Loucy (cell line): ENCODE data around the gene DIMT1.

Experiments
- H2AFZ ChIP-seq: fragments of 200-600 bp; sonication (generic); 2 replicates; pipeline ENCODE4 v1.6.0; 2016; ENCODE audit warnings: antibody characterized with exemption, mild to moderate bottlenecking, low read length, moderate library complexity
- H3F3A ChIP-seq: fragments of 200-600 bp; 2 replicates; pipeline ENCODE4 v1.6.0; 2016; ENCODE audit warnings: antibody characterized with exemption, low read depth, mild to moderate bottlenecking
- H3K27me3 ChIP-seq: fragments of 200-600 bp; sonication (generic); 2 replicates; pipeline ENCODE4 v1.6.1; 2014; ENCODE audit warnings: low read length, mild to moderate bottlenecking; ENCODE audit not compliant: insufficient read depth, poor library complexity, severe bottlenecking
- H3K36me3 ChIP-seq: fragments of 200-600 bp; sonication (generic); 2 replicates; pipeline ENCODE4 v1.6.1; 2016; ENCODE audit warnings: low read length; ENCODE audit not compliant: insufficient read depth
- H3K4me1 ChIP-seq: fragments of 200-600 bp; sonication (generic); 2 replicates; pipeline ENCODE4 v1.5.1; 2014; ENCODE audit warnings: low read length, mild to moderate bottlenecking; ENCODE audit not compliant: insufficient read depth, poor library complexity, severe bottlenecking
- H3K4me2 ChIP-seq: fragments of 200-600 bp; sonication (generic); 2 replicates; pipeline ENCODE4 v1.6.0; 2014; ENCODE audit warnings: antibody characterized with exemption, low read length, low read depth, mild to moderate bottlenecking; ENCODE audit not compliant: poor library complexity, severe bottlenecking
- H3K4me3 ChIP-seq: fragments of 200-600 bp; sonication (generic); 2 replicates; pipeline ENCODE4 v1.5.1; 2014; ENCODE audit warnings: low read length, mild to moderate bottlenecking, mixed read lengths; ENCODE audit not compliant: poor library complexity, severe bottlenecking
- H3K79me2 ChIP-seq: fragments of 200-600 bp; sonication (generic); 2 replicates; pipeline ENCODE4 v1.6.1; 2014; ENCODE audit warnings: low read length; ENCODE audit not compliant: insufficient read depth
- H3K9ac ChIP-seq: fragments of 200-600 bp; sonication (generic); 2 replicates; pipeline ENCODE4 v1.6.0; 2014; ENCODE audit warnings: mild to moderate bottlenecking, low read depth, low read length, moderate library complexity; ENCODE audit not compliant: poor library complexity, severe bottlenecking
- H3K9me2 ChIP-seq: fragments of 200-600 bp; sonication (generic); replicated peaks from 2 replicates; pipeline ENCODE4 v1.6.1; 2016; ENCODE audit warnings: low read depth, low read length, mixed read lengths
- H3K9me3 ChIP-seq: fragments of 200-600 bp; sonication (generic); 2 replicates; pipeline ENCODE4 v1.6.1; 2014; ENCODE audit warnings: mild to moderate bottlenecking, antibody characterized with exemption, low read length, low read depth; ENCODE audit not compliant: insufficient read depth
- H4K20me1 ChIP-seq: fragments of 200-600 bp; sonication (generic); 2 replicates; pipeline ENCODE4 v1.6.0; 2014; ENCODE audit warnings: antibody characterized with exemption, low read length, mild to moderate bottlenecking; ENCODE audit not compliant: insufficient read depth, poor library complexity, severe bottlenecking
- EZH2phosphoT487 ChIP-seq: fragments of 200-600 bp; IDR thresholded peaks from 2 replicates; pipeline ENCODE4 v1.6.1; 2018; ENCODE audit warnings: antibody characterized with exemption, mild to moderate bottlenecking, moderate library complexity, borderline replicate concordance
- TF ChIP-seq, protein P1 (sequence below): fragments of 200-600 bp; sonication (generic); conservative IDR thresholded peaks from 2 replicates; pipeline ENCODE4 v1.5.1; 2014; ENCODE audit warnings: mild to moderate bottlenecking, antibody characterized with exemption, low read length

Gene DIMT1

DNA sequence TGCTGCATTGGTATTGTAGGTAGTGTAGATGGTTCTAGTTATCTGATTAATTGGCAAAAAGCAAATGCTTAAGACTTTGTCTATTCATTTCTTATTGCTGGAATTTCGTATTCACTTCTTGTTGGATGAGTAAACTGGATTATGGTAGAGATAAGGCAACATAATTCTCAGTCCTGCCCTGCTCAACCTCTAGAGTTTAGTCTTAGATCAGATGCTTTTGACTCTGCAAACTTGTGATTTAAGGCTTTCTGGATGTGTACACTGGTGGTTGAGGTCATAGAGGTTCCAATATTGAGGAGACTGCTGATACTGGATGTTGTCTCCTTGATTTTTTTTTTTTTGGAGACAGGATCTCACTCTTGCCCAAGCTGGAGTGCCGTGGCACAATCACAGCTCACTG lies 62.7 kb downstream of the DIMT1 start:
- H4K20me1 ChIP-seq = peaks cover 81% of the 10 kb centered on the region
- H3K36me3 ChIP-seq = no peaks in the 10 kb centered on the region
- no peak overlapping the region for H3K9ac ChIP-seq
- no peaks in the 10 kb centered on the region for H3K27me3 ChIP-seq
- 0 out of 2 replicates have a peak, but pooled peaks cover 6% of the 10 kb centered on the region for H3F3A ChIP-seq
- no peak overlapping the region for H3K4me2 ChIP-seq
- no peak overlapping the region for H2AFZ ChIP-seq
- TF ChIP-seq EZH2phosphoT487 = no peak
- TF ChIP-seq, protein P1, sequence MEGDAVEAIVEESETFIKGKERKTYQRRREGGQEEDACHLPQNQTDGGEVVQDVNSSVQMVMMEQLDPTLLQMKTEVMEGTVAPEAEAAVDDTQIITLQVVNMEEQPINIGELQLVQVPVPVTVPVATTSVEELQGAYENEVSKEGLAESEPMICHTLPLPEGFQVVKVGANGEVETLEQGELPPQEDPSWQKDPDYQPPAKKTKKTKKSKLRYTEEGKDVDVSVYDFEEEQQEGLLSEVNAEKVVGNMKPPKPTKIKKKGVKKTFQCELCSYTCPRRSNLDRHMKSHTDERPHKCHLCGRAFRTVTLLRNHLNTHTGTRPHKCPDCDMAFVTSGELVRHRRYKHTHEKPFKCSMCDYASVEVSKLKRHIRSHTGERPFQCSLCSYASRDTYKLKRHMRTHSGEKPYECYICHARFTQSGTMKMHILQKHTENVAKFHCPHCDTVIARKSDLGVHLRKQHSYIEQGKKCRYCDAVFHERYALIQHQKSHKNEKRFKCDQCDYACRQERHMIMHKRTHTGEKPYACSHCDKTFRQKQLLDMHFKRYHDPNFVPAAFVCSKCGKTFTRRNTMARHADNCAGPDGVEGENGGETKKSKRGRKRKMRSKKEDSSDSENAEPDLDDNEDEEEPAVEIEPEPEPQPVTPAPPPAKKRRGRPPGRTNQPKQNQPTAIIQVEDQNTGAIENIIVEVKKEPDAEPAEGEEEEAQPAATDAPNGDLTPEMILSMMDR = no peak
- peaks cover 84% of the 10 kb centered on the region for H3K79me2 ChIP-seq
- H3K9me2 ChIP-seq = no peaks in the 10 kb centered on the region
- H3K4me3 ChIP-seq = no peak overlapping the region
- no peaks in the 10 kb centered on the region for H3K9me3 ChIP-seq
- H3K4me1 ChIP-seq = peaks cover 17% of the 10 kb centered on the region

DNA sequence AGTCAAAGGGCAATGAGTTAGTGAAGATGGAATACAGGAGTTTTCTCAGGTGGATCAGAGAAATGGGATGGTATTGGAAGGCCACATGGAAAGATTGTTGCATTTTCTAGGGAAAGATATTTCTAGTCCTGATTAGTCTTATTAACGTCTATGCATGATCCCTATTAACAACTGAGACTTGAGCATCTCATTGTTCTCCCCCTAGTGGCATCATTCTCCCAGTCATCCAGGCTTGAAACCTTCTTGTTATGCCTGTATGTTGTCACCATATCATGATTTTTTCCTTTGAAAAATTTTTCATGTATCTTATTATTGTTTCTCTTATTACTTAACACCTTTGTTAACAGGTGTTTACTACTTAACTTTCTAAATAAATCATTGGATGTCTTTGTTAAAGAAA lies 63.3 kb downstream of the DIMT1 start:
- H3K9me3 ChIP-seq = no peaks in the 10 kb centered on the region
- H3K4me3 ChIP-seq = no peak overlapping the region
- H3K9me2 ChIP-seq = no peaks in the 10 kb centered on the region
- peaks cover 85% of the 10 kb centered on the region for H3K79me2 ChIP-seq
- H3K9ac ChIP-seq = no peak overlapping the region
- H3K4me1 ChIP-seq = peaks cover 17% of the 10 kb centered on the region
- H3K27me3 ChIP-seq = no peaks in the 10 kb centered on the region
- TF ChIP-seq, protein P1 = peak; percentile 69
- no peak for TF ChIP-seq EZH2phosphoT487
- no peaks in the 10 kb centered on the region for H3K36me3 ChIP-seq
- H3F3A ChIP-seq = 0 out of 2 replicates have a peak, but pooled peaks cover 6% of the 10 kb centered on the region
- H3K4me2 ChIP-seq = no peak overlapping the region
- H4K20me1 ChIP-seq = peaks cover 75% of the 10 kb centered on the region
- no peak overlapping the region for H2AFZ ChIP-seq
